Measurements from ENCODE around the gene TRPM4. TPM values are rescaled to one million over a fixed set of nuclear protein-coding genes. Genes with fewer than 3 reads are reported as not detected.

TRPM4 gene
- total and polyA plus RNA-seq, 2 of the 8 experiments (the other 6 are each of a cell fraction or from before 2014, with no cell fraction given): 11.3 to 13.3 TPM

DNA sequence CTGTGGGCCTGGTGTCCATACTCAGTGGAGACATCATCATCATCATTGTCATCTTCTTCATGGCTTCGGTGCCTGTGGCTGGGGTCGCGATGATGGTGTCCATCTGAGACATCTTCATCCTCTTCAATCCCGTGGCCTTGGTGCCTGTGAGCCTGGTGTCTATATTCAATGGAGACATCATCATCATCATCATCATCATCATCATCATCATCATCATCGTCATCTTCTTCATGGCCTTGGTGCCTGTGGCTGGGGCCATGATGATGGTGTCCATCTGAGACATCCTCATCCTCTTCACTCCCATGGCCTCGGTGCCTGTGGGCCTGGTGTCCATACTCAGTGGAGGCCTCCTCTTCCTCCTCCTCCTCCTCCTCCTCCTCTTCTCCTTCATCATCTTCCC is 3.3 kb upstream of the TRPM4 start:
- Histone ChIP-seq H3K36me3 (ENCODE audit: control insufficient read depth in 2 of 4, insufficient read depth in 4 of 4, low read length in 3 of 4) (no peaks in the 10 kb centered on the region), H4K91ac (replicated peaks; ENCODE audit: insufficient read length, low read length) (peak overlapping the region; percentile 61), H3K56ac (replicated peaks; ENCODE audit: insufficient read length, low read depth, low read length) (no peak overlapping the region), H3K9ac (replicated peaks in 1 of 4; ENCODE audit: extremely low read depth in 1 of 4, low read depth in 3 of 4, low read length in 3 of 4) (no peak overlapping the region), H2BK5ac (ENCODE audit: low read depth, low read length) (no peak overlapping the region), H3K4ac (replicated peaks; ENCODE audit: insufficient read length, low read depth, low read length) (no peak overlapping the region), H3K4me2 (ENCODE audit: insufficient read depth in 1 of 2, low read depth in 2 of 2, low read length in 2 of 2) (no peak overlapping the region; a peak in 1 of 4 replicates), H3K4me3 (ENCODE audit: extremely low read depth in 1 of 4, insufficient read depth in 2 of 4, low read depth in 3 of 4, low read length in 4 of 4) (no peak overlapping the region), H2BK120ac (replicated peaks; ENCODE audit: low read depth, low read length) (no peak overlapping the region), H3K27ac (ENCODE audit: low read depth, low read length) (no peak overlapping the region), H3K23me2 (ENCODE audit: low read depth, low read length) (peaks cover 27% of the 10 kb centered on the region), H2BK15ac (ENCODE audit: low read length) (peak overlapping the region; percentile 82; the same call in 1 of the 2 replicates), H3K23ac (ENCODE audit: insufficient read length) (no peak overlapping the region), H3K14ac (ENCODE audit: insufficient read length) (no peak overlapping the region), H3K79me2 (ENCODE audit: control insufficient read depth in 1 of 2, insufficient read depth in 2 of 2, low read length in 2 of 2) (no peaks in the 10 kb centered on the region), H3K4me1 (replicated peaks in 1 of 4; ENCODE audit: control insufficient read depth in 3 of 4, insufficient read depth in 4 of 4, low read length in 3 of 4) (peaks cover 0 to 26% (median 16%) of the 10 kb centered on the region in 4 experiments; a peak in 6 of 7 replicates), H4K8ac (ENCODE audit: extremely low read depth, insufficient read depth, low read length) (no peak overlapping the region; the same call in 1 of the 2 replicates), H2AFZ (ENCODE audit: low read length) (no peak overlapping the region), H2BK20ac (ENCODE audit: low read length) (no peak overlapping the region), H2AK5ac (ENCODE audit: low read depth, low read length) (peak overlapping the region; percentile 58), H3K18ac (ENCODE audit: extremely low read depth, low read length) (no peak overlapping the region), H2BK12ac (ENCODE audit: low read depth, low read length) (peak overlapping the region; percentile 45; the same call in 1 of the 2 replicates), H4K20me1 (replicated peaks in 1 of 2; ENCODE audit: control insufficient read depth in 1 of 2, insufficient read depth in 2 of 2, low read length in 2 of 2) (no peaks in the 10 kb centered on the region), H4K5ac (ENCODE audit: insufficient read length, low read depth, low read length) (no peak overlapping the region), H3K79me1 (ENCODE audit: low read depth, low read length) (no peaks in the 10 kb centered on the region), H3K27me3 (replicated peaks in 1 of 4; ENCODE audit: control insufficient read depth in 3 of 4, extremely low read depth in 1 of 4, insufficient read depth in 3 of 4, low read length in 3 of 4) (peaks cover 0 to 14% (median 9%) of the 10 kb centered on the region in 4 experiments; a peak in 4 of 7 replicates), H3K9me3 (ENCODE audit: insufficient read depth in 2 of 2, low read depth in 1 of 2, low read length in 1 of 2) (no peaks in the 10 kb centered on the region)
- ChIA-PET POLR2A (ENCODE audit: partially characterized antibody) (no interaction called here), CTCF (ENCODE audit: partially characterized antibody) (interaction anchor here (2.0 to 2.2 kb wide), 2 partner anchors 8 to 57 kb away, joined by 8 to 9 read pairs; no protein-coding TSS in a partner anchor)
- WGBS, 2 experiments (ENCODE audit: extremely low coverage in 1 of 2, insufficient coverage in 1 of 2, insufficient read length in 1 of 2, insufficient replicate concordance in 2 of 2, low coverage in 1 of 2, low lambda C conversion rate in 2 of 2, missing lambda C conversion rate in 1 of 2): 89% methylated on average over 6 of the region's 6 CpGs; no CpG with 5 or more reads in 1 of the 2 experiments
- DNase-seq (ENCODE audit: low read depth in 1 of 2, low spot score in 2 of 2): no peak
- no peak for FAIRE-seq
- no peak for TF ChIP-seq SRF (IDR thresholded peaks at IDR 0.05; ENCODE audit: low read depth, low read length)
- no peak for TF ChIP-seq MAFK (IDR thresholded peaks at IDR 0.05; ENCODE audit: low read depth, low read length)
- TF ChIP-seq TAF7 (optimal IDR thresholded peaks at IDR 0.05; ENCODE audit: borderline replicate concordance, low read depth, low read length): no peak
- no peak for TF ChIP-seq RXRA (IDR thresholded peaks at IDR 0.05; ENCODE audit: insufficient read depth, low read depth, low read length)
- no peak for TF ChIP-seq YY1 (IDR thresholded peaks at IDR 0.05; ENCODE audit: low read depth, low read length)
- TF ChIP-seq SP1 (IDR thresholded peaks at IDR 0.05; ENCODE audit: low read depth, low read length): no peak
- TF ChIP-seq NRF1 (IDR thresholded peaks at IDR 0.05; ENCODE audit: low read depth, low read length): no peak
- no peak for TF ChIP-seq KDM5A (IDR thresholded peaks at IDR 0.05; ENCODE audit: low read length)
- TF ChIP-seq BCL11A (IDR thresholded peaks at IDR 0.05; ENCODE audit: low read depth in 2 of 2, low read length in 2 of 2): no peak
- TF ChIP-seq TAF1 (IDR thresholded peaks at IDR 0.05; ENCODE audit: low read depth, low read length): no peak
- TF ChIP-seq HDAC6 (IDR thresholded peaks at IDR 0.05; ENCODE audit: low read depth, low read length): no peak
- no peak for TF ChIP-seq POLR2A (IDR thresholded peaks at IDR 0.05; ENCODE audit: control extremely low read depth in 1 of 2, low read depth in 2 of 2, low read length in 2 of 2)
- TF ChIP-seq POLR2AphosphoS5 (IDR thresholded peaks at IDR 0.05; ENCODE audit: low read depth, low read length): no peak
- no peak for TF ChIP-seq RNF2 (IDR thresholded peaks at IDR 0.05; ENCODE audit: borderline replicate concordance, low read depth, low read length, missing control alignments, poor library complexity, severe bottlenecking)
- TF ChIP-seq SUZ12 (IDR thresholded peaks at IDR 0.05; ENCODE audit: low read length): no peak
